ENCODE measurements around the gene STARD13.

- TF ChIP-seq, protein P1, sequence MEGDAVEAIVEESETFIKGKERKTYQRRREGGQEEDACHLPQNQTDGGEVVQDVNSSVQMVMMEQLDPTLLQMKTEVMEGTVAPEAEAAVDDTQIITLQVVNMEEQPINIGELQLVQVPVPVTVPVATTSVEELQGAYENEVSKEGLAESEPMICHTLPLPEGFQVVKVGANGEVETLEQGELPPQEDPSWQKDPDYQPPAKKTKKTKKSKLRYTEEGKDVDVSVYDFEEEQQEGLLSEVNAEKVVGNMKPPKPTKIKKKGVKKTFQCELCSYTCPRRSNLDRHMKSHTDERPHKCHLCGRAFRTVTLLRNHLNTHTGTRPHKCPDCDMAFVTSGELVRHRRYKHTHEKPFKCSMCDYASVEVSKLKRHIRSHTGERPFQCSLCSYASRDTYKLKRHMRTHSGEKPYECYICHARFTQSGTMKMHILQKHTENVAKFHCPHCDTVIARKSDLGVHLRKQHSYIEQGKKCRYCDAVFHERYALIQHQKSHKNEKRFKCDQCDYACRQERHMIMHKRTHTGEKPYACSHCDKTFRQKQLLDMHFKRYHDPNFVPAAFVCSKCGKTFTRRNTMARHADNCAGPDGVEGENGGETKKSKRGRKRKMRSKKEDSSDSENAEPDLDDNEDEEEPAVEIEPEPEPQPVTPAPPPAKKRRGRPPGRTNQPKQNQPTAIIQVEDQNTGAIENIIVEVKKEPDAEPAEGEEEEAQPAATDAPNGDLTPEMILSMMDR (IDR thresholded peaks at IDR 0.05): no peak
- no peak for TF ChIP-seq EP300 (IDR thresholded peaks at IDR 0.05)
- TF ChIP-seq POLR2A (IDR thresholded peaks at IDR 0.05): no peak
- no peak for TF ChIP-seq POLR2AphosphoS5 (IDR thresholded peaks at IDR 0.05)
These were observed 212.8 kb downstream of the STARD13 start for GRCh38 chr13:33072759-33073158.
